VCaP (cell line): Measurements from ENCODE around the gene FBLN7.

ENCODE experiments used
- H3K27ac ChIP-seq: fragments of 450-650 bp; 2 replicates; pipeline ENCODE4 v1.5.1; 2017
- TF ChIP-seq, protein P1 (sequence below): fragments of 450-650 bp; conservative IDR thresholded peaks from 2 replicates; pipeline ENCODE4 v1.5.1; 2017; ENCODE audit warnings: mild to moderate bottlenecking, moderate library complexity

FBLN7 gene

DNA sequence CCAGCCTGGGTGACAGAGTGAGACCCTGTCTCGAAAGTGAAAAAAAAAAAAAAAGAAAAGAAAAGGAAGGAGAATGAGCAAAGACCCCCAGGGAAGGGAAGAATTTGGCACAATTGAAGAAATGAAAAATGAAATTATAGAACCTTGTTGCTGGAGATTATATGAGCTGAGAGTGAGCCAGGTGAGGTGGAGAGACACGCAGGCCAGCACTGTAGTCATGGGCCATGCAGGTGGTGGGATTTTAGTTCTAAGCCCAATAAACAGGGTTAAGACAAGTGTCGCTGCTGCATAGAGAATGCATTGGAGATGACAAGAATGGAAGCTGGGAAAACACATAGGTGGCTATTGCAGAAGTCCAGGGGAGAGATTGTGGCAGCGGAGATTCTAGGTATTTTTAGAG lies 32.3 kb downstream of the FBLN7 start:
- H3K27ac ChIP-seq: no peak overlapping the region
- TF ChIP-seq, protein P1, sequence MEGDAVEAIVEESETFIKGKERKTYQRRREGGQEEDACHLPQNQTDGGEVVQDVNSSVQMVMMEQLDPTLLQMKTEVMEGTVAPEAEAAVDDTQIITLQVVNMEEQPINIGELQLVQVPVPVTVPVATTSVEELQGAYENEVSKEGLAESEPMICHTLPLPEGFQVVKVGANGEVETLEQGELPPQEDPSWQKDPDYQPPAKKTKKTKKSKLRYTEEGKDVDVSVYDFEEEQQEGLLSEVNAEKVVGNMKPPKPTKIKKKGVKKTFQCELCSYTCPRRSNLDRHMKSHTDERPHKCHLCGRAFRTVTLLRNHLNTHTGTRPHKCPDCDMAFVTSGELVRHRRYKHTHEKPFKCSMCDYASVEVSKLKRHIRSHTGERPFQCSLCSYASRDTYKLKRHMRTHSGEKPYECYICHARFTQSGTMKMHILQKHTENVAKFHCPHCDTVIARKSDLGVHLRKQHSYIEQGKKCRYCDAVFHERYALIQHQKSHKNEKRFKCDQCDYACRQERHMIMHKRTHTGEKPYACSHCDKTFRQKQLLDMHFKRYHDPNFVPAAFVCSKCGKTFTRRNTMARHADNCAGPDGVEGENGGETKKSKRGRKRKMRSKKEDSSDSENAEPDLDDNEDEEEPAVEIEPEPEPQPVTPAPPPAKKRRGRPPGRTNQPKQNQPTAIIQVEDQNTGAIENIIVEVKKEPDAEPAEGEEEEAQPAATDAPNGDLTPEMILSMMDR: no peak

DNA sequence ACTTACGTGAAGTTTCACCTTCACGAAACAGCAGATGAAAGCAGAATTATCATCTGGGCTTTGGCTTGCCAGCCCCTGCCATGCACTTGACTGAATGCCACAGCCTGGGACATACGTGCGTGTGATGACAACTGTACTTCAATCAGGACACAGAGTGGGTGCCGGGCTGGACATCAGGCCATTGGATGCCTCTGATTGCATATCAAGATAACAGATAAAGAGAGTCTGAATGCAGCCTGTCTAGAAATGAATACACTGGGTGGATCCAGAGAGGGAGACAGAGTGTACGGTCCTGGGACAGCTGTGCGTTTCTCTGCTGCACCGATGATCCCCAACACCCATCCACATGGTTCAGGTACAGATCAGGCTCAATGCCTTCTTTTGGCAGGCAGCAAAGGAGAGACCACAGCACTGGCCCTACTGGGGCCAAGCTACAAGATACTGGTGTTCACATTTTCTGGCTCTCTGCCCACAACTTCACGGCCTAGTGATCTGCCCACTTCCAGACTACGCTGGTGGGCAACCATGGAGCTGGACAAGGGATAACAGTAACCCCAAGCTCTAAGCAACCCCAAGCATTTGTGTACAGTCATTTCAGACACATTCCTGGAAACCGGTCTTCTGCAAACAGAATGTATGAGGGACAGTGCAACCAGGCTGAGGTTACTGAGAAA lies 35.6 kb downstream of the FBLN7 start:
- TF ChIP-seq, protein P1: no peak
- H3K27ac ChIP-seq: no peak overlapping the region

DNA sequence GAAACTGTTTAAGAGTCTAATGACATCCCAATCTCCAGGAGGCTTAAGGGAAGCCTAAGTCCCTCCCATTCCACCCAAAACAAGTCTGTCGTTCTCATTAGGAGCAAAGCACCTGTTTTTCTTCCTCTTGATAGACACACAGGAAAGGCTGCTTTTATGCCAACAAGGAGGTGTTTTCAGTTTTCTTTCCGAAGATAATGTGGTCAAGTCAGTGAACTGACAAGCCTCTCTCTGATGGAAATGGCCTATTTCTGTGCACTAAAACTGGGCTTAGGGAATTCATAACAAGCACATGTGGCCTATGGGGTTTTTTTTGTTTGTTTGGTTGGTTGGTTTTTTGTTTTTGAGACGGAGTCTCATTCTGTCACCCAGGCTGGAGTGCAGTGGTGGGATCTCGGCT lies 36.2 kb downstream of the FBLN7 start:
- no peak overlapping the region for H3K27ac ChIP-seq
- TF ChIP-seq, protein P1: no peak

DNA sequence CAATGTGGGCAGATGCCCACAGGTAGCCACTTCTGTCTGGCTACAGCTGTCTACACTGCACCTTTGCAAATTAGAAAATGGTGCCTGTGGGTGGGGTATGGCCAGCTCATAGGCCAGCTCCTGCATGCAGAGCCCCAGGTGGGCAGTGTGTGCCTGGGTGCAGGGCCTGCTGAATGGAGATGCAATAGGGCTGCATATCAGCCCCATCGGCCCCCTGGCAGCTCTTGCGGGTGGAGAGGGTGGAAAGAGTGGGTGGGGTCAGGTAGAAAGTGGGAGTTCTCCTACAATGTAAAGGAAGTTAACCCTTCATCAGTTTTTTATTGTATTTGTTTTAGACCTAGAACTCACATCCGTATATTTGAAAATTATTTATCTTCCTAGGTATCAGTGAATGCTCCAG lies 37.1 kb downstream of the FBLN7 start:
- TF ChIP-seq, protein P1: no peak
- no peak overlapping the region for H3K27ac ChIP-seq

DNA sequence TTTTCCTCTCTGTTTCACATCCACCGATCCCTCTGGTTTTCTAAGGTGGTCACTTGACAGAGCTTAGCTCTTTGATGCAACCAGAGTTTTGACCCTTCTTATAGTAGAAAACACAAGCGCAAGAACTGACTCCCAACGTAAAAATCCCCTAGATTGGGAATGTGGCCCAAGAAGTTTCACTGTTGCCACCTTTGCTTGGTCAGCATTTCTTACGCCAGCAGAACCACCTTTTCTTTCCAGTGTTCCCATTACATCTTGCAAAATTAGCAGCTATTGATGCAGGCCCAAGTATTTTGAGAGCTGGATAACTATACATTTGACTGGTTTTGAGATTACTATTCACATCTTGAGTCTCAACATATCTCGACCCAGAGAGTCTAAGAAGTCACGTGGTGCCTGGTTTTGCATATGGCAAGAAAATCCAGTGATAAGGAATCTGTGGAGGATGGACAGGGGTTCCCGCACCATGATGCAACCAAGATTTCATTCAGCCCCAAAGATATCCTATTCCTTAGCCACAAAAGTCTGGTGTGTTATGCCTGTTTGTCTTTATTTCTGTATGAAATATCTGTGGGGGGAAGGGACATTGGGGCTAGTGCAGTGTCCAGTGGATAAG lies 37.9 kb downstream of the FBLN7 start:
- TF ChIP-seq, protein P1: no peak
- no peak overlapping the region for H3K27ac ChIP-seq

DNA sequence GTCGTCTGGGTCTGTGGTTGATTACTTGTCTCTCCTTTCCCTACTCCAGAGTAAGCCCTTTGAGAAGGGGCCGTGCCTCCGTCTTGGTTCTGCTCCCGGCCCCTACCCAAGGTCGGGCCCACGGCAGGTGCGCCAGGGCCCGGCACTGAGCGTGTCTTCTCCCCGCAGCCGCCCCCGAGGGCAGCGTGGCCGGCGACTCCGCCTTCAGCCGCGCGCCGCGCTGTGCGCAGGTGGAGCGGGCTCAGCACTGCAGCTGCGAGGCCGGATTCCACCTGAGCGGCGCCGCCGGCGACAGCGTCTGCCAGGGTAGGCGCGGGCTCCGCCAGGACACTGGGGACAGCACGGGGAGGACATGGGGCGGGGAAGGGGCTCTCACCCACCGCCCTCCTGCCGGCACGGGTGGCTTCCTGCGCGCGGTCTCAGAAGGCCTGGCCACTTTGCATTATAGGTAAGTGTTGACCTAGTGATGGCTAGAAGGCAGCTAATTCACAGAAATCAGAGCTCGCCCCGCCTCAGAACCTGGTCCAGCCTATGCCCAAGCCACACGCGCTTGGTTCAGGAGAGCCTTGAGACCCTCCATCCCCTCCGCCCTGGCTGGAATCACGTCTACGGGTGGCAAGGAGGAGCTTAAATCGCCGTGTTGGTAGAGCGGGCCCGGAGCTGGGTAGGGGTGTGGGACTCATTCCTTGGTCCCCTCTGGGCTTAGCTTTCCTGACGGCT lies 43.5 kb downstream of the FBLN7 start:
- TF ChIP-seq, protein P1: peak; percentile 31

DNA sequence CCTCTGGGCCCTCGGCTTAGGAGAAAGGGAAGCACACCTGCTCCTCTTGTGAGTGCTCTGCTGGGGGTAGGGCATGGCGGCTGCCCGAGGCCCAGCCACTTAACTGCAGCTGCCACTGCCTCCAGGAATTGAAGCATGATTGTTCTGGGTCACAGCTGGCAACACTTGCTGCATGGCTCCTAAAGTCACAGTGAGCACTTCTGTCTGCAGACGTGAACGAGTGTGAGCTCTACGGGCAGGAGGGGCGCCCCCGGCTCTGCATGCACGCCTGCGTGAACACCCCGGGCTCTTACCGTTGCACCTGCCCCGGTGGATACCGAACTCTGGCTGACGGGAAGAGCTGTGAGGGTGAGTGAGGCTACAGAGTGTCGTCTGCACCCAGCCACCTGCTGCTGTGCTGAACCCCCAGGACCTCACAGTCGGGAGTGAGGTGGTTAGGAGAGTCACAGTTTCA lies 44.4 kb downstream of the FBLN7 start:
- H3K27ac ChIP-seq: no peak overlapping the region
- TF ChIP-seq, protein P1: no peak

More for the DNA sequence above, 43.5 kb downstream of the FBLN7 start:
- no peak overlapping the region for H3K27ac ChIP-seq
